Left cardiac atrium (tissue), 4 donors: Measurements from ENCODE around the gene NGEF. TPM values are rescaled to one million over a fixed set of nuclear protein-coding genes. Genes with fewer than 3 reads are reported as not detected.

Experiments
- ATAC-seq, 2 donors: fragments of 200-7000 bp; cut with Tn5 transposase; one replicate each; pipeline ENCODE4 v1.9.1; 2020; ENCODE audit warnings: mild to moderate bottlenecking in 2 of 2, moderate library complexity in 2 of 2
- DNase-seq: peaks from one replicate; pipeline ENCODE4 v3.0.0-alpha.2; 2020
- intact Hi-C, 2 donors: fragments of 100-400 bp; cut with DNase I; formaldehyde crosslinking; loops; one replicate each; pipeline versions ENCODE4 v1.14.1 to v1.15.1; 2022 to 2023
- total RNA-seq, 2 donors: library from RNA; stranded (reverse); fragmentation: NEBNext Ultra II Directional; extraction: Animal tissue kit (Norgen Biotek cat#: 25700); gene quantifications; one replicate each; pipeline ENCODE4 v1.2.1, GENCODE V29; 2021
- donor health status: DM: no; HTN: yes; CAD: no.
- donor health status: DM: no; HTN: yes; CAD: no; lungs with severe emphysema.
- donor health status: DM: yes; HTN: yes; CAD: no.
- donor health status: Dilated cardiomyopathy.

Gene NGEF
- total RNA-seq, 2 donors from 2014 or later, result 1.6 TPM

- ATAC-seq, result peak in 1 of 2 donors; percentile 81
- no peak for DNase-seq
- intact Hi-C loops, result no loop called here
These were observed 33.1 kb downstream of the NGEF start for GRCh38 chr2:232979871-232980461.

DNA sequence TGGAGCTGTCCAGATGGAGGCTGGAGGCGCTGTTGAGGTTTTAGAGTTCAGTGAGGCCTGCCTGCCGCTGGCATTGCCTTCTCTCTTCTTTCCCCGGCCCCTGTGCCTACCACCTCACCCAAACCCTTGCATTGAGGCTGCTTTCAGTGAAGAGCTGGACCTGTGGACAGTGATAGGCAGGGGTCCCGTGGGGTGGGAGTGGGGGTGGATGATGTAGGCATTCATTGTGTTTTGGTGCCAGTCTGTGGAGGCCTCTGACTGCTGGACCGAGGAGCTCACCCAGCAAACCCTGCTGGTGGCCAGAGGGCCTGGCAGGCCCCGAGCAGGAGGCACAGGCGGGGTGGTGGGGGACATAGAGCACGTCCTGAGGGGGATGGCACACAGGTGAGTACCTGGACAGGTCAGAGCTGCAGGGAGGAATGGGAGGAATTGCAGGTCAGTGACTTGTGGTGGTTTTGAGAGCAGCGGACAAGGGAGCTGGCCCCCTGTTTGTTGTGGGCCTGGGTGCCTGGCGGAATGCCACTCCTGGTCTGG lies 35.6 kb downstream of the NGEF start:
- ATAC-seq (no peak), DNase-seq (no peak)
- intact Hi-C loops, result no loop called here

DNA sequence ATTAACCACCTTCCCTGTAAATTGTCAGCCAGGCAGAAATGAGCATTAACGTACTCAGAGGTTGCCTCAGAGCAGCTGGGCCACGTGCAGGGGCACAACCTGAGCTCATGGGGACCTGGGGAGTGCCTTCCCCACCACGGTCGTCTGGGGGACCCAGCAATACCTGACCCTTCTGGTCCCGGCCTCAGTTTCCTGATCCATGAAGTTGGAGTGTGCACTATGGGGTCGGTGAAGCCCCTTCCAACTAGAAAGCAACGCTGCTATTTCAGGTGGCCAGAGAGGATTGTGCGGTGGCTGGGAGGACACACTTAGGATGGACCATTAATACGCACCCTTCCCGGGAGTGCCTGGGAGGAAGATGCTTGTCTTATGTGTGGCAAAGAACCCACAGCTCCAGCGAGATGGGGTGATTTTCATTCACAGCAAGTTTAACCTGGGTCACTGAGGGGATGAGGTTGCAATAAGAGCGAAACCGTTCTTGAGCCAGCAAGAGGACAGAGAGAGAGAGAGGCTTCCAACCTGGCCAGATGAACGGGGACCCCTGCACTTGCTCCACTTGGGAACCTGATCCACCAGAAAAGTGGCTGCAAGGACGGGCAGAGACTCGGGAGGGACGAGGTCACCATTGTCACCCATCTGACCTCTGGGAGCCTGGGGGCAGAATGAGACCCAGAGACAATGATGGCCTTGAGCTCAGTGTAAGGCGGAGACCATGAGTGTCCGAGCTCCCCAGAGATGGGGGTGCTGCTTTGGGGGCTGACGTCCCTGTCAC lies 36.2 kb downstream of the NGEF start:
- no peak for DNase-seq
- no peak for ATAC-seq
- intact Hi-C loops, result no loop called here

GRCh38 chr2:232976176-232976575 lies 36.9 kb downstream of the NGEF start:
- intact Hi-C loops, result no loop called here
- DNase-seq (no peak), ATAC-seq (no peak)

- ATAC-seq (peak in 1 of 2 donors; percentile 65), DNase-seq (no peak)
- intact Hi-C loops, result no loop called here
These were observed 38.7 kb downstream of the NGEF start for GRCh38 chr2:232974396-232974795.

- no peak for DNase-seq
- no peak for ATAC-seq
- intact Hi-C loops, result no loop called here
These were observed 39.3 kb downstream of the NGEF start for GRCh38 chr2:232973796-232974195.

GRCh38 chr2:232973011-232973735 lies 39.9 kb downstream of the NGEF start:
- DNase-seq, result no peak
- no peak for ATAC-seq
- intact Hi-C loops, result no loop called here

DNA sequence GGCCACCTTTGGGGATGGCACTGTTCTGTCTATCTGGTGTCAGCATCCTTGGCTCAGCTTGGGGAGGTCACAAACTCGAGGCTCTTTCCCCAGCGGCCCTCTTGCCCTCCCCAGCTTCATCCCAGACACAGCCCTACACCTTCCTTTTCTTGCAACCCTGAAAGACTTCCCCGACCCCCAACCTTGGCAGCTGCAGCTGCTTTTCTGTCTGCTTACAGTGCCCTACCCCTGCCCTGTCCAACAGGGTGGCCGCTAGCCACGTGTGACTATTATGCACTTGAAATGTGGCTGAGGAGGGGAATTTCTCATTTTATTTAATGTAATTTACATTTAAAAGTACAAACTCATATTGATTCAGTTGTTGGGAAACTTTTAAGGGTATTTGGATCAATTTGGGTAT lies 41.3 kb downstream of the NGEF start:
- DNase-seq (no peak), ATAC-seq (no peak)
- intact Hi-C loops, result no loop called here

GRCh38 chr2:232970051-232970450 lies 43.0 kb downstream of the NGEF start:
- DNase-seq, result no peak
- no peak for ATAC-seq
- intact Hi-C loops, result no loop called here

DNA sequence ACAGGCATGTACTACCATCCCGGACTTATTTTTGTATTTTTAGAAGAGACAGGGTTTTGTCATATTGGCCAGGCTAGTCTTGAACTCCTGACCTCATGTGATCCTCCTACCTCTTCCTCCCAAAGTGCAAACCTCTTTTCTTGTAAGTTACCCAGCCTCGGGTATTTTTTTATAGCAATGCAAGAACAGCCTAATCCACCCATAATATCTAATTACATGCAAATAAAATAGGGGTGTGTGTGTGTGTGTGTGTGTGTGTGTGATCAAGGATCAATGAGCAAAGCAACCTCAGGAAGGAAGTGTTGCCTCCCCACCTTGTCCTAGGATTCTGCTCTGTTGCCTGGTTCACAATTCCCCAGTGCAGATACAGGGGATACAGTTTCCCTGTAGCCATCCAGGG lies 45.6 kb downstream of the NGEF start:
- intact Hi-C loops, result no loop called here
- DNase-seq, result no peak
- ATAC-seq, result no peak

DNA sequence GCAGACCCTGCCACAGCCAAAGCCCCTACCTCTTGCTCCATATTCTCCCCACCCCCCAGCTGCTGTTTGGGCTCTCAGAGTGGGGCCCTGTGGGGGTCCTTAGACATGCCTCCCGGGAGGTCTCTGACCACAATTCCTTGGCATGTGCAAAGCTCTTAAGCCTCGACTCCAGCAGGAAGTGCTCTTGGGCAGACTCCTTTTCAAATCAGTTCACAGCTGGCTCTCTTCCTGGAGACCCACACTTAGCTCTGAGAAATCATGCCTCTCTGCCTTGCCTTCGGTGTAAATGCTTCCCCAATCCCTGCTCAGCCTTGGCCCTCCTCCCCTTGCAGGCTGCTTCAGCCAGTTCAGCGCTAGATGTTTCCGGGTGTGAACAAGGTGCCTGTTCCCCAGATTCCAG lies 46.9 kb downstream of the NGEF start:
- ATAC-seq, result no peak
- no peak for DNase-seq
- intact Hi-C loops, result no loop called here

DNA sequence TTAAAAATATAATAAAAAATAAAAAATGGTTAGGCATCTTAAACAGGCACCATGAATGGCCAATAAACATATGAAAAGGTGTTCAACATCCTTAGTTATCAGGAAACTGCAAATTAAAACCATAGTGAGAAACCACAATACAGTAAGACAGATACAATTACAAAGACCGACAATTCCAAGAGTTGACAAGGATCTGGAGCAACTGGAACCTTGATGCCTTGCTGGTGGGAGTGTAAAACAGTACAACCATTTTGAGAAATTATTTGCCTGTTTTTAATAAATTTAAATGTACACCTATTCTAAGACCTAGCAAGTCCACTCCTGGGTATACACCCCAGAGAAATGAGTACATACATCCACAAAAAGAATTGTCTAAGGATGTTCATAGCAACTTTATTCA lies 49.1 kb downstream of the NGEF start:
- intact Hi-C loops, result no loop called here
- no peak for DNase-seq
- no peak for ATAC-seq

- intact Hi-C loops, result no loop called here
- DNase-seq (no peak), ATAC-seq (no peak)
These were observed 52.2 kb downstream of the NGEF start for GRCh38 chr2:232960862-232961261.

- DNase-seq, result no peak
- intact Hi-C loops, result no loop called here
- no peak for ATAC-seq
These were observed 53.9 kb downstream of the NGEF start for GRCh38 chr2:232959139-232959538.

DNA sequence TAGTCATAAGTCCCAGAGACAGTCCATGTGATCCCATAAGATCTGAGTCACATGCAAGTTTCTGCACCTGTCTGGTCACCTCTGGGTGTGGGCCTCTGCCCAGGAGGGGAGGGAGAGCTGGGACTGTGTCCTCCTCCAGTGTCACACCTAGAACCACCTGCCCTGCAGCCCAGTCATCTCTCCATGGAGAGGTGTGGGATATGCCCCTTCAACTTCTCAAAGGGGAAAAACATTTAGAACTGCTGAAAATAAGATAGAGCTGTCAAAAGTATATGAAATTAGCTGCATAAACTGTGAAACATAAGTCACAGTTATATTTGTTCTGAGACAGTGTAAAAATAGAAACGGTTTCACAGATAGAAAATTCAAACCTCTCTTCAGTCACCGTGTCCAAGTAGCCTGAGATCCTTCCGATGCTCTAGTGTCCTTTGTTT lies 55.4 kb downstream of the NGEF start:
- intact Hi-C loops, result no loop called here

GRCh38 chr2:232955856-232956255 lies 57.2 kb downstream of the NGEF start:
- intact Hi-C loops, result no loop called here
- DNase-seq (no peak), ATAC-seq (no peak)

More for the DNA sequence above, 55.4 kb downstream of the NGEF start:
- DNase-seq (no peak), ATAC-seq (no peak)

DNA sequence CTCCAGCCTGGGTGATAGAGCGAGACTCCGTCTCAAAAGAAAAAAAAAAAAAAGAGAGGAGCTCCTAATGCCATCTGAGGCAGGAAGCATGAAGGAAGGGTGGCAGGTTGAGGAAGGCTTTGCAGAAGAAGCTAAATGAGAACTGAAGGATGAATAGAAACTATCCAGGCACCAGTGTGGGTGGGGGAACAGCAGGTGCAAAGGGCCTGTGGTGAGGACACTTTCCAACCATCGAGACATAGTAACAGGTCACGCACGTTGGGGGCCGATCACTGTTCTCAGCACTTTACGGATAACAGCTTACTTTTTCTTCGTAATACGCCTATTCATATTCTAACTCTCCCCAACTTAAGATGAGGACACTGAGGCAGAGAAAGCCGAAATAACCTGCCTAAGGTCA lies 58.4 kb downstream of the NGEF start:
- ATAC-seq, result no peak
- intact Hi-C loops, result no loop called here
- DNase-seq, result no peak

DNA sequence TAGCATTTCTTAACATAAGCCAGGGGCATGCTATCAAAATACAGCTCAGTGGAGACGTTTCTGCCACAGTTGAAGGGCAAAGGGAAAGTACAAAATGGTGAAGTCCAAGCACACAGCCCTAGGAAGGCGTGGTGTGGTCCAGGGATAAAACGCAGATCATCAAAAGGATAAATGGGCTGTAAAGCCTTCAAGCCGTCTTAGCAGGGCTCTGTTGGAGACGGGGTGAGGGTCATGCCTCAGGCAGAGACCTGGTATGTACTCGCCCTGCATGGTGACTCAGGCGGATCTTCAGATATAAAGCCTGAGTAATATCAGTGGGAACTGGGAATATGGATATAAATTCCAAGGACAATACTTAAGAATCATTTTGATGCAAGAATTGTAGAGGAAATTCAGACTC lies 61.2 kb downstream of the NGEF start:
- DNase-seq (no peak), ATAC-seq (no peak)
- intact Hi-C loops, result no loop called here

DNA sequence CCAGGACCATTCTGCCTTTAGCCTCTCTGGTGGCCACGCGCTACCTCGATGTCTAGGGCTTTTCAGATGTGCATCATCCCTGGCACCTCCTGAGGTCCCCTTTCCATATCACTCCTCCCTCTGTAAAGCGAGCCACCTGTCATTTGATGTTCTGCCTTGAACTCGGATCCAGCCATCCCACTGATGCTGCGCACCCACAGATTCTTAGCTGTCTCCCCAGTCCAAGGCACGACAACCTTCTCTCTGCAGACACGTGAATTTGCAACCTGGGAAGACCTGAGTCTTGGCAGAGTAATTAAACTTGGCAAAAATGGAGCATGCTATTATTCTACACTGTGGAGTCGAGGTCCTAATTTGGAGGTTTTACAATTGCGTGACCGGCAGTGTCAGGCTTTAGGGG lies 61.9 kb downstream of the NGEF start:
- ATAC-seq, result no peak
- no peak for DNase-seq
- intact Hi-C loops, result no loop called here

DNA sequence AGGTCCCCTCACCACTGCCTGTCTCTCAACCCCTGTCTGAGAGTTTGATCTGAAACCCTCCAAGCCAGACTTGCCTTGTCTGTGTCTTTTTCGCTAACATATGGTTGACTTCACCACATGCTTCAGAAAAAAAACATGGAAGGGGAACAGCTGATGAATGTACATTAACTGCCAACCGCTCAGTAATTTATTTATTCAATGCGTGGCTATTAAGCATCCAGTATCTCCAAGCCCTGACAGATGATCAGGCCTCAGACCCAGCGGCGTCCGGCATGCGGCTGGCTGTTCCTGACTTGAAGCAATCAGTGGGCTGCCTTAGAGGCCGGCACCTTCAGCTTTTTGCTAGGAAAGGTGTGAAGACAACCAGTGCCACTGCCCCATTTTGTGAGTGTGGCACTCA lies 62.3 kb downstream of the NGEF start:
- intact Hi-C loops, result no loop called here
- ATAC-seq (no peak), DNase-seq (no peak)
